GM19099 (cell line): Measurements from ENCODE around the gene CCL13.

Experiments used
- POLR2A ChIP-seq: IDR thresholded peaks from 3 replicates; pipeline ENCODE4 v1.6.1; 2011; ENCODE audit warnings: low read depth; ENCODE audit not compliant: insufficient read length; ENCODE audit errors: extremely low read depth

Gene CCL13

GRCh38 chr17:34370376-34370996 is 14.2 kb downstream of the CCL13 start:
- no peak for TF ChIP-seq POLR2A

GRCh38 chr17:34370997-34371395 is 14.7 kb downstream of the CCL13 start:
- no peak for TF ChIP-seq POLR2A

GRCh38 chr17:34371405-34372100 is 15.3 kb downstream of the CCL13 start:
- TF ChIP-seq POLR2A, result no peak

- no peak for TF ChIP-seq POLR2A
Measured at GRCh38 chr17:34374457-34374856, 18.2 kb downstream of the CCL13 start.

GRCh38 chr17:34375426-34375997 is 19.2 kb downstream of the CCL13 start:
- no peak for TF ChIP-seq POLR2A

GRCh38 chr17:34377078-34377823 is 21.0 kb downstream of the CCL13 start:
- no peak for TF ChIP-seq POLR2A

- no peak for TF ChIP-seq POLR2A
Measured at GRCh38 chr17:34378664-34379101, 22.4 kb downstream of the CCL13 start.

- TF ChIP-seq POLR2A, result no peak
Measured at GRCh38 chr17:34379868-34380267, 23.6 kb downstream of the CCL13 start.

GRCh38 chr17:34382621-34383124 is 26.4 kb downstream of the CCL13 start:
- no peak for TF ChIP-seq POLR2A

- no peak for TF ChIP-seq POLR2A
Measured at GRCh38 chr17:34383216-34383615, 26.9 kb downstream of the CCL13 start.

- TF ChIP-seq POLR2A, result no peak
Measured at GRCh38 chr17:34384271-34384670, 28.0 kb downstream of the CCL13 start.

GRCh38 chr17:34384822-34385605 is 28.7 kb downstream of the CCL13 start:
- no peak for TF ChIP-seq POLR2A

- TF ChIP-seq POLR2A, result no peak
Measured at GRCh38 chr17:34386343-34386696, 30.0 kb downstream of the CCL13 start.

GRCh38 chr17:34386697-34387550 is 30.6 kb downstream of the CCL13 start:
- no peak for TF ChIP-seq POLR2A
